Skeletal muscle cell (primary cell): Measurements from ENCODE around the gene PTPRN2.

Source experiments
- DNase-seq: peaks from one replicate; pipeline ENCODE4 v3.0.0-alpha.2; 2010; ENCODE audit warnings: low read depth
- H3K4me3 ChIP-seq: 2 replicates; pipeline ENCODE4 v1.5.1; 2011; ENCODE audit warnings: low read depth, mild to moderate bottlenecking, control low read depth, low read length, moderate library complexity

PTPRN2 gene

GRCh38 chr7:158011941-158012340 is 575.7 kb downstream of the PTPRN2 start:
- H3K4me3 ChIP-seq: no peak overlapping the region
- no peak for DNase-seq

DNA sequence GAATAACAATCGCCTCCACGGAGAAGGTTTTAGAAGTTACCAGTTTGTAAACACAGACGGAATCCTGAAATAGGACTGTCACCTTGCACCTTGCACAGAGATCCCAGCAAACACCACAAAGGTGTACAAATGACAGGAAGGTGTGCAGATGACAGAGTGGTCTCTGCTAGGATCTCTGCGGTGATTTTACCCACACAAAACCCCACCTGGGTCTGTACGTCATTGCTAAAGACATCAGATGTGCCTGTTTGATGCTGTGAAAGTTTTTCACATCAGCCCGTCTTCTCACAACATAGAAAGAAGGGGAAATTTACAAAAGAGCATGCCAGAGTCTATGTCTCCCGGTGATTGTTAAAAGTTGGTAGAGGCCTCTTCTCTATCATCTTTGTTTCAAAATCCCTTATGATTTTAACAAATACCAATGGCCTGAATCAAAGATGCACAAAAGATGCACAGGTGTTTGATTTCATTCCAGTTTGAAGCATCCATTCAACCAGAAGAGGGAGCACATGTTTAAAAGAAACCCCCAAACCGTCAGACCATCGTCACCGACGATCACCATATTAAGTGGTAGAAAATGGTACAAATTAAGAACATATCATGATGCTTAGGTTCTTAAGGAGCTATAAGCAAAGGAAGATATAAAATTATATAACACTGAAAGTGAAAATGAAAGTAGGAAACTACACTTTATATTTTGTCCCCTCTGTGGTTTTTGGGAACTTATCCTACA is 576.5 kb downstream of the PTPRN2 start:
- no peak overlapping the region for H3K4me3 ChIP-seq
- no peak for DNase-seq

DNA sequence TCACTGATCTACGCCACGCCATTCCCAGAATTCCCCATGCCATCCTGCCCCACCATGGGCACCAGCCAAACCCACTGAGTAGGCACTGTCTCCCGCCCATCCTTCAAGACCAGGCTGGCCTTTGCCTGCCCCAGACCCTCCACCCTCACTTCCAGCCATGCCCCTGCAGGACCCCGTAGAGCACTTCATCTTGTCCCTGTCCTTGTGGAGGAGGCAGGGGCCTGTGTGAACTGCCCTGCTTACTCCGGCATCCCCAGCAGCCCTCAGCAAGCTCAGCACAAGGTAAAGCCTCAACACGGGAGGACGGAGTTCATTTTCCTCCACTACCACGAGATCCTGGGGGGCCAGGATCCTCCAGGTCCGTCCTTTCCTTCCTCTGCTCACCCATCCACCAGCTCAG is 577.7 kb downstream of the PTPRN2 start:
- no peak for DNase-seq
- H3K4me3 ChIP-seq: no peak overlapping the region

GRCh38 chr7:158008267-158008666 is 579.4 kb downstream of the PTPRN2 start:
- no peak overlapping the region for H3K4me3 ChIP-seq

GRCh38 chr7:158007697-158008257 is 579.8 kb downstream of the PTPRN2 start:
- H3K4me3 ChIP-seq: no peak overlapping the region
- DNase-seq: no peak

More at GRCh38 chr7:158008267-158008666, 579.4 kb downstream of the PTPRN2 start:
- no peak for DNase-seq

- DNase-seq: no peak
- H3K4me3 ChIP-seq: no peak overlapping the region
Observed at GRCh38 chr7:158006841-158007696, 580.6 kb downstream of the PTPRN2 start.

- no peak for DNase-seq
- no peak overlapping the region for H3K4me3 ChIP-seq
Observed at GRCh38 chr7:158005531-158005930, 582.1 kb downstream of the PTPRN2 start.

DNA sequence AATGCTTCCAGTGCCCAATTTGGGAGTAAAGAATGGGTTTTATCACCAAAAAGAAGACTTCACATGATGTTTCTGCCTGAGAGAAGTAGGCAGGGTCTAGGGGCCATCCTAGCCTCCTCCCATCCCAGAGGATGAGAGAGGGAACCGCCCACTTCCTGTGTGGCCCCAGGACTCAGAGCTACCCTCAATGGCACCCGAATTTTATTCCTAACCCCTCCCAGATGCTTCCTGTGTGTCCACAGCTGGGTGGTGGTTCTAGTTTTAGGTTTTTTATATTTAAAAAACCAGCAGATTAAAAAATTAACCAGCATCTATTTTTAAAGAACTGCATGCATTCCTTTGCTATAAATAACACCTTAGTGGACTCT is 583.5 kb downstream of the PTPRN2 start:
- DNase-seq: no peak
- H3K4me3 ChIP-seq: no peak overlapping the region

- no peak for DNase-seq
- no peak overlapping the region for H3K4me3 ChIP-seq
Observed at GRCh38 chr7:158003441-158004122, 584.0 kb downstream of the PTPRN2 start.

DNA sequence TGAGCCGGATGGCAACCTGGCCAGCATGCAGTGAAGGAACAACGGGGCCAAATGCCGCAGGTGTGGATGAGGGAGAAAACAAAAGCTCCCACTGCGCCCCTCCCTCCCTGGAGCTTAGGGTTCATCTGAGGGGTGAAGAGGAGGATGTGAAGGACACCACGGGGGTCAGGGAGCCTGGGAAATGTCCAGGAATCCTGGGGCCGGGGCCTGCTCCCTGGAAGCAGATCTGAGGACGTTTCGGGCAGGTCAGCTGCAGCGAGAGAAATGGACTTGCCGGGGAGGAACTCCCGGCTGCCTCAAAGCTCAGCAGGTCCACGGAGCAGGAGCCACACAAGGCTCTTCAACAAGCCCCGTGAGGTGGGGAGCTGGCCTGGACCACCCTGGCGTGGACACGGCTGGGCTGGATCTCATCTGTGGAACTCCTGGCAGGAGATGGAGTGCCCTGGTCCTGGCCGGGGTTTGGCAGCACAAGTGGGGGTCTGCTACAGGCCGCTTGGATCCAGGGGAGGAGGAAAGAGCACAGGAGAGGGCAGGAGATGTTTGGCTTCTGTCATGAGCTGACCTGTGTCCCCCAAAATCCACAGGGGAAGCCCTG is 585.0 kb downstream of the PTPRN2 start:
- DNase-seq: no peak
- H3K4me3 ChIP-seq: no peak overlapping the region

DNA sequence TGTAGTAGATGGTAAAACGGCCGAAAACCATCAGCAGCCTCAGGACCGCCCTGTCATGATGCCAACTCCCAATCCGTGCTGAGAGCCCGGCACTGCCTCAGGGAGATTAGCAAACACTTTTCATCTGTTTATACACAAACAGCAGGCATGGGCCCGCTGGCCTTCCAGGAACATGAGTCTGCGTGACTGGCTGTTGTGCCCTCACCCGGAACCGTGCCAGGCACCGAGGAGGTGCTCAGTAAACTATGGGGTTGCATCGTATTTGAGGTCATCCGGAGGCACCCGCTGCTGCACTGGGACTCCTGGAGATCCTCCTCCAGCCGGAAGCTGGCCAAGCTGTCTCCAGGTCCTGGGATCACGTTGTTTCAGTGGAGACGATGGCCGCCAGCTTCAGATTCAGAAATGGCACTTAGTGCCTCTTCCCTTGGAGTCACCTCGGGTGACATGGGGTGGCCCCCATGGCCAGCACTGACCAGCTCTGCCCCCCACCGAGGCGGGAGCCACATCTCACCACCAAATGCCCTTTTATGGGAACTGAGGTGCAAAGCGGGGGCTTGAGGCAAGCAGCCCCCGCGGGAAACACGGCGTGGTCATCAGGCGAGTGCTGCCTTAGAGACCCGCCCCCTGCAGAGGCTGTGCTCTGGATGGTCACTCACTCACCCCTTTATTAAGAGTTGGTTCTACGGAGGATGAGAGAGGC is 585.9 kb downstream of the PTPRN2 start:
- no peak overlapping the region for H3K4me3 ChIP-seq

DNA sequence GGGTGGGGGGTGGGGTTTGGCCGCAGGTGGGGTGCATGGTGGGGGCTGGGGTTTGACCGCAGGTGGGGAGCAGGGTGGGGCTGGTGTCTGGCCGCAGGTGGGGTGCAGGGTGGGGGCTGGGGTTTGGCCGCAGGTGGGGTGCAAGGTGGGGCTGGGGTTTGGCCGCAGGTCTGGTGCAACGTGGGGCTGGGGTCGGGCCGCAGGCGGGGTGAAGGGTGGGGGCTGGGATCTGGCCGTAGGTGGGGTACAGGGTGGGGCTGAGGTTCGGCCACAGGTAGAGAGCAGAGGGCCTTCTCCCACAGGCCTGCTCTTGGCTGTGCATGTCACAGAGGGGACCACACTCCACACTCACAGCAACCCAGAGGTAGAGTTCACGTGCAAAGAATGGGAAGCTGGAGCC is 586.6 kb downstream of the PTPRN2 start:
- DNase-seq: no peak
- no peak overlapping the region for H3K4me3 ChIP-seq

More for the DNA sequence above, 585.9 kb downstream of the PTPRN2 start:
- no peak for DNase-seq

- DNase-seq: no peak
Observed at GRCh38 chr7:158000160-158000559, 587.5 kb downstream of the PTPRN2 start.

GRCh38 chr7:157998884-157999552 is 588.6 kb downstream of the PTPRN2 start:
- no peak for DNase-seq
- H3K4me3 ChIP-seq: no peak overlapping the region

More at GRCh38 chr7:158000160-158000559, 587.5 kb downstream of the PTPRN2 start:
- no peak overlapping the region for H3K4me3 ChIP-seq

- no peak for DNase-seq
- no peak overlapping the region for H3K4me3 ChIP-seq
Observed at GRCh38 chr7:157997471-157997870, 590.2 kb downstream of the PTPRN2 start.

DNA sequence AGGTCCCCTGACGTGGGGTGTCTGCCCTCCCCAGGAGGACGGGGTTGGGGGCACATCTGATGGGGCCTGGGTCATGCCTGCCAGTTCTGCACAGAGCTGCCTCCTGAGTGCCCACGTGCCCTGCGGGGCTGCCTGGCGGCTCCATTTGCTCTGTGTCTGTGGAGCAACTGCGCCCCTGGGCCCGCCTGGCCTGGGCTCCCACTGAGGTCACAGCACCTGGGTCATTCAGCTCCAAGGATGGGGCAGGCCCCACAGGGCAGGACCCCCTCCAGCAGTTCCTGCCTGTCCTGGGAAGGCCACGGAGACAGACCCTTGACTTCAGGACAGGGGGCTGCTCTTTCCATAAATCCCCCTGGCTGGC is 590.6 kb downstream of the PTPRN2 start:
- no peak for DNase-seq
- no peak overlapping the region for H3K4me3 ChIP-seq

DNA sequence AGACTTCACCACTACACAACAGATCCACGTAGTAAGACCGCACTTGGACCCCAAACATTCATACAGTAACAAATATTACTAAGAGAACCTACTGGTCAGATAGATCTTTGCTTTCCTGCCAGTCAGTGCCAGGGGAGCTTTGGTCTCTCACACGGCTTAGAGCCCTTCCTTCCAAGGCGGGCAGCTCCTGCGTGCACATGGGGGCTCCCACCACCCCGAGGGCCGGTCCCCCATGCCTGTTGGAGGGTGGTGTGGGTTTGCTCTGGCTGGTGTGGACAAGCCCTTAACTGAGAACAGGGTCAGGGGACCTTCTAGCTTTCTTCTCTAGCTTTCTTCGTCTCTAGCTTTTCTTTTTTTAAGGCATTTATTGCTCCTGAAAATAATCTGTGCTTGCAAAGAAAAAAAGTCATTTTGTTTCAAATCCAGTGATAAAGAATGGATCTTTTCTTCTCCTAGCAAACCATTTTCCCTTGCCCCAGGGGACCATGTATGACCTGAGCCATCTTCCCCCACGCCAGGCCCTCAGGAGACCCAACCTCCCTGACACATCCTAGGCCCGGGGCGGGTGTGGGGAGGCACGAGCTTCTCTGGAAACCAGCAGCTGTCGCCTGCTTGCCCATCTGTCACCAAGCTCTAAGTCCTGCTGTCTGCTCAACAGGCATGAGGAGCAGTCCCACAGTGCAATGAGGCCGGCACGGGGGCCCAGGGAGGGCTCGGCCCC is 591.1 kb downstream of the PTPRN2 start:
- no peak for DNase-seq
- no peak overlapping the region for H3K4me3 ChIP-seq

DNA sequence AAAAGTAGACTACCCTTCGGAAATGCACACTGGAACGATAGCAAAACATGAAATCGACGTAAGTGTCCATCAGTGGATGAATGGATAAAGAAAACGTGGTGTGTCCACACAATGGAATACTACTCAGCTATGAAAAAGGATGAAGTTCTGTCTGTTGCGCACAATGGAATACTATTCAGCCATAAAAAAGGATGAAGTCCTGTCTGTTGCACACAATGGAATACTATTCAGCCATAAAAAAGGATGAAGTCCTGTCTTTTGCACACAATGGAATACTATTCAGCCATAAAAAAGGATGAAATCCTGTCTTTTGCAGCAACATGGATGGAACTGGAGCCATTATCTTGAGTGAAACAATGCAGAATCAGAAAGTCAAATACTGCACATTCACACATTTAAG is 591.8 kb downstream of the PTPRN2 start:
- H3K4me3 ChIP-seq: no peak overlapping the region
- DNase-seq: no peak
